NCI-H2227 treated with DMSO at 0.1 percent for 48 hours (cell line): ENCODE data around the gene CLCNKB.
"Not testable (repeated sequence)": the region's sequence is repeated elsewhere in the genome, so short reads cannot be mapped to it uniquely, and the experiment has no call there.

Source experiments
- DNase-seq: peaks from one replicate; lab custom pipeline; 2025; lab: John Stamatoyannopoulos, UW

Gene CLCNKB

DNA sequence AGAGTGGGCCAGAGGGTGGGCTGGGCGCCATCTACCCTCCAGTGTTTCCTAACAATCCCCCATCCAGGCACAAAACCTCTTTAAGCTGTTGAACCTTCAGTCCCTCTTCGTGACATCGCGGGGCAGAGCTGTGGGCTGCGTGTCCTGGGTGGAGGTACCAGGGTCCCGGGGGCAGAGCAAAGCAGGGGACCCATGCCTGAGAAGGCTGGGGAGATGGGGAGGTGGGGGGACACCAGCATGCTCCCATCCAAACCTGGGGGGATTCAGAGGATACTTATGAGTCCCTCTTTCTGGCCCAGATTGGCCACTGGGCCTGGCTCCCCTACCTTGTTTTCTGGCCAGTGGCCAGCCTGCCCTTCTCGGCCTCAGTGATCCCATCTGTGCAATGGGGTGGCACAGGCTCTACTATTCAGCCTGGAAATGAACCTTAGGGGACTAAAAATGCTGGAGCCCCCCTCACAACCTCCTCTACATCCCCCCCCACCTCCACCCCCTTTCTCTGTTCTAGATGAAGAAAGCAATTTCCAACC is 10.4 kb upstream of the CLCNKB start:
- DNase-seq = not testable (repeated sequence)

GRCh38 chr1:16036461-16036860 is 7.1 kb upstream of the CLCNKB start:
- not testable (repeated sequence) for DNase-seq

- no peak for DNase-seq
These were observed 5.0 kb upstream of the CLCNKB start for GRCh38 chr1:16038620-16038912.

GRCh38 chr1:16039871-16040270 is 3.7 kb upstream of the CLCNKB start:
- DNase-seq = not testable (repeated sequence)

GRCh38 chr1:16041200-16041599 is 2.4 kb upstream of the CLCNKB start:
- no peak for DNase-seq

- no peak for DNase-seq
These were observed 1.5 kb upstream of the CLCNKB start for GRCh38 chr1:16042096-16042495.

- not testable (repeated sequence) for DNase-seq
These were observed 928 bp upstream of the CLCNKB start for GRCh38 chr1:16042654-16043053.

DNA sequence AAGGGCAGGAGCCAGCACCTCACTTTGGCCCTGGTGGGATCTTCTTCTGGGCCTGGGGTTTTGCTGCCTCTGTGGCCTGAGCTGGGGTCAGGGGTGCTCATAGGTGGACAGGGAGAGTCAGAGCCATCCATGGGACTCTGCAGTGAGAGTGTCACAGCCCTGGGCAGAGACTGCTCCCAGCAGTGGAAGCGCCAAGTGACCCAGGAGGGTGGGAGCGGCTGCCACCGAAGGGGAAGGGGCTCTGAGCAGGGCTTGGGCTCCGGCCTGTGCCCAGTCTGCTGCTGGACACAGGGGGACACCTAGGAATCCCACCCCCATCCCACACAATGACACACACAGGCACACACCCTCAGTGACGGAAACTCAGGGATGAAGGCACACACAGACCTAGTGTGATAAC is 368 bp downstream of the CLCNKB start:
- no peak for DNase-seq

GRCh38 chr1:16046842-16047241 is 3.3 kb downstream of the CLCNKB start:
- DNase-seq = no peak

- no peak for DNase-seq
These were observed 4.4 kb downstream of the CLCNKB start for GRCh38 chr1:16047791-16048475.

DNA sequence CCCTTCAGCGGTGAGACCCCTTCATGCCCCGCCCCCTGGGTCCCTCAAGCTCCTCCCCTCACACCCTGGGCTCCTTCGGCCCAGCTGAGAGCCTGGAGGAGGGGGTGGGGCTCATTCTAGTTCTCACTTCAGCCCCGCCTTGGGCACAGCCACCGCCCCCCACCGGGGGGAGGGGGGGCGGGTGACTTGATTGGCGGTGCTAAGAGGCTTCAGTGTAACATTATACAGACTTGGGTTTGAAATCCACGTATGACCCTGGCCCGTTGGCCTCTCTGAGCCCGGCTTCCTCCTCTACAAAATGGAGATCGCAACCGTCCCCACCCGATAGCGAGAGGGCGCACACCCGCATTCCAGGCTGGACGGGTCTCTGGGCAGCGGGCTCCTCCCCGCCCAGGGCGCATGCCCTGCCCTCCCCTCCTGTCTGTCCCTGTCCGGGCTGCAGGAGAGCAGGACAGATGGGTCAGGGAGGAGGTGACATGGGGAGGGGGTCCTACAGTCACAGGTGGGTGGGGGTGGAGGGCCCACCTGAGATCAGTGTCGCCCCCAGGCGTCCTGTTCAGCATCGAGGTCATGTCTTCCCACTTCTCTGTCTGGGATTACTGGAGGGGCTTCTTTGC is 5.1 kb downstream of the CLCNKB start:
- DNase-seq = no peak

- no peak for DNase-seq
These were observed 6.7 kb downstream of the CLCNKB start for GRCh38 chr1:16050328-16050727.

DNA sequence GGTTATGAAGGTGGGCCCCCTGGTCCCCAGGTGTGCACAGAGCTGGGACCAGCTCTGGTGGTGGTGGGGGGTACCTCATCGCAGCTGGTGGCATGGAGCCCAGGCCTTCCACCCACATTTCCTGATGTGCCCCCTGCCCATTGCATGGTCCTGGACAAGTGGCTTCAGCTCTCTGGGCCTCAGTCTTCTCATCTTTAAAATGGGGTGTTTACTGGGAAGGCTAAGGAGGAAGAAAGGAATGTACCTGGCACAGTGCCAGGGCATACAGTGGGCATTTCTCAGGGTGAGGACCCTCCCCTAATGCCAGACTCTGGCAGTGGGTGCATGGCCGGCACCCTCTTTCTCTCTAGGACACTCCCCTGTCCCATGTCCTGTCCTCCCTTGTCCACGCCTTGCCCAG is 7.5 kb downstream of the CLCNKB start:
- no peak for DNase-seq

DNA sequence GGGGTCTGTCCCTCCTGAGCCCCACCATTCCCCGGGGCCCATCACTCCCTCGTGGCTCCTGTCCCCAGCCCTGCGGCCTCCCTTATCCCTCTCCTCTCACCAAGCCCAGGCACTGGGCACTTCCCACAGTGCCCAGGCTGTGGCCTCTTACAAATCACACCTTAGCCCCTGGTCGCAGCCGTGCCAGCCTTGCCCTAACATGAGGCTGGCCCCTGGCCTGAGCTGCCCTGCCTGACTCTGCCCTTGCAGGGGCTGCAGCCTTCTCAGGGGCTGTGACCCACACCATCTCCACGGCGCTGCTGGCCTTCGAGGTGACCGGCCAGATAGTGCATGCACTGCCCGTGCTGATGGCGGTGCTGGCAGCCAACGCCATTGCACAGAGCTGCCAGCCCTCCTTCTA is 8.4 kb downstream of the CLCNKB start:
- not testable (repeated sequence) for DNase-seq

DNA sequence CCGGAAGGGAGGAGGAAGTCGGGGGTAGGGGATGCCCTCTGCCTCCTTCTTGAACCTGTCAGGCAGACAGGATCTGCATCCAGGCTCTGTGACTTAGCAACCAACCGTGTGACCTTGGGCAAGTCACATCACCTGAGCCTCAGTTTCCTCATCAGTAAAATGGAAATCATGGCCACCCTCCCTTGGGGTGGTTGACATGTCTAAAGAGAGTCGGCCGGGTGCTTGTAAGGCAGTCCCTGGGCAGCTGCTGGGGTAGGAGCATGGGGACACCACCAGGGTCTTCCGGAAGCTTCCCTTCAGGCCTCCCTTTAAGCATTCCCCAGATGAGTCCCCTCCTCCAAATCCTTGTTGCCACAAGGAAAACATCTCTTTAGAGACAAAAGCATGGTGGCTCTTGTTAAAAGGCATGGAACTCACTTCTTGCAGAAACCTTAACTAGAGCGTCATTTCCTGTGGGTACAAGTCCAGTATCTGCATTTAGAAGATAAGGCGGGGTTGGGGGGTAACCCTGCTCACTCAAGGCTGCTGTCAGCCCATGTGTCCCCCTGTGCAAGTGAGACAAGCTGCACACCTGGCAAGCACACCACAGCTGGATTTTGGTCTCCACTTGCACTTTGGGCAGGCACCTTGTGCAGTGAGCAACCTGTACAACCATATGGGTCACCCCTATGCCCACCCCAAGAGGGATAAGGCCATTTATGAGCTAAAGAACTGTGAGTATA is 10.4 kb downstream of the CLCNKB start:
- no peak for DNase-seq

- DNase-seq = no peak
These were observed 11.3 kb downstream of the CLCNKB start for GRCh38 chr1:16054598-16055540.

GRCh38 chr1:16055613-16056520 is 12.3 kb downstream of the CLCNKB start:
- DNase-seq = peak; percentile 79

DNA sequence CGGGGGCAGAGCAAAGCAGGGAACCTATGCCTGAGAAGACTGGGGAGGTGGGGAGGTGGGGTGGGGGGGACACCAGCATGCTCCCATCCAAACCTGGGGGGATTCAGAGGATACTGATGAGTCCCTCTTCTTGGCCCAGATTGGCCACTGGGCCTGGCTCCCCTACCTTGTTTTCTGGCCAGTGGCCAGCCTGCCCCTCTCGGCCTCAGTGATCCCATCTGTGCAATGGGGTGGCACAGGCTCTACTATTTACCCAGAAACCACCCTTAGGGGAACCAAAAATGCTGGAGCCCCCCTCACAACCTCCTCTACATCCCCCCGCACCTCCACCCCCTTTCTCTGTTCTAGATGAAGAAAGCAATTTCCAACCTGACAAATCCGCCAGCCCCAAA is 12.9 kb downstream of the CLCNKB start:
- DNase-seq = not testable (repeated sequence)

DNA sequence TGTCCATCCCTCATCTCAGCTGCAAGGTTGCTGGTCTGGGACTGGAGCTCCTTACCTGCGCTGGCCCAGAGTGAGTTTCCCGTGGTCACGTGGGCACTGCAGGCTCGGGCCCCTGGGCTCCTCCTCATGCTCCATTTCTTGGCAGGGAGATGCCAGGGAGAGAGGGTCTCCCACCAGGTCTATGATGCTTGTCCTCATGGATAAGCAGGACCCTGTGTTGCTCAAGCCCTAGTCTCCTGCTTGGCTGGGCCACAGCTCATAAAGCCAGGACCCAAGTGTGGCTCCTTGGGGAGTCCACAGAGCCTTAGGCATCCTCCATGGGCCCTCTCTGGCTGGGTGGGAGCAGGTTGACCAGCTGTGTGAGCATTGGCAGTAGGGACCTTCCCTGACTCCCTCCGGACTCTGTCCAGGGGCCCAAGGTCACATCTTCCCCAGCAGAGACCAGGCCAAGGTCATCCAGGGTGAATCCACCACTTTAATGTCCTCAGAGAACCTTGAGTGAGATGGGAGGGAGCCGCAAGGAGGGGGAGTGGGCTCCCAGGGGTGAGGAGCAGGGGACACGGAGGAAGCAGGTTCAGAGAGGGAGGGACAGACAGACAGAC is 13.8 kb downstream of the CLCNKB start:
- not testable (repeated sequence) for DNase-seq

DNA sequence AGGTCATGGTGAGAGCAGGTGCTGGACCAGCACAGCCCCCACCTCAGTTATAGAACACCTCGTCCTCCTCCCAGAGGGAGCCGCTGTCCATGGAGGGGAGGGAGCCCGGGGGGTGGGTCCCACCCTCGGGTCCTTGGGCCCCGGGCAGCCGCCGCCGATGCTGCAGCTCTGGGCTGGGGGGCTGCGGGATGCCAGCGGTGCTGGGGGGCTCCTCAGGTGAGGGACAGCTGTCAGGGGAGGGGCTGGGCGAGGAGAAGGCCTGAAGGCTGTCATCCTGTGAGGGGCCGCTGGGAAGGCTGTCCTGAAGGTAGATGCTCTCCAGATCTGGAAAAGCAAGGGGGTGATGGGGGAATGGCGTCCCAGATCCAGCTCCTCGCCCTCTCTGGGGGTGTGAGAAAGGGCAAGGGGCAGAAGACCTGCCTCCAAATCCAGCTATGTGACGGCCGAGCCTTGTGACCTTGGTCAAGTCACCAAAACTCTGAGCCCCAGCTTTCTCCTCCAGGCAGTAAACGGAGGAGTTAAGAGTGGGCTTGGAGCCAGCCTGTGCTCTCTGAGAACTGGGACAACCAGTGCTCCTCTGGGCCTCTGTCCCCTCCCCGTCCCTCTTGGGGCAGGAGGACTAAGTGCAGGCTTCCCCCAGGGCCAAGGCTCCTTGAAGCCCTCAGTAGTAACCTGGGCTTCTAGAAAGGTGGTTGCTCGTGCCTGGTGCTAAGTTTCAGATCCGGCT is 15.0 kb downstream of the CLCNKB start:
- not testable (repeated sequence) for DNase-seq
